Karpas-422 (cell line): ENCODE data around the gene RAP2A. TPM values are rescaled to one million over a fixed set of nuclear protein-coding genes. Genes with fewer than 3 reads are reported as not detected.

ENCODE experiments used
- DNase-seq: peaks from one replicate; pipeline ENCODE4 v3.0.0-alpha.2; 2015
- H2AFZ ChIP-seq: fragments of 200-600 bp; sonication (generic); 2 replicates; pipeline ENCODE4 v1.6.1; 2014; ENCODE audit warnings: antibody characterized with exemption, low read length, mixed read lengths
- H3K27ac ChIP-seq: fragments of 200-600 bp; sonication (generic); 2 replicates; pipeline ENCODE4 v1.5.1; 2014; ENCODE audit warnings: mild to moderate bottlenecking, low read length, moderate library complexity
- H3K27me3 ChIP-seq: fragments of 200-600 bp; sonication (generic); 2 replicates; pipeline ENCODE4 v1.6.1; 2014; ENCODE audit warnings: low read length, mixed read lengths
- H3K36me3 ChIP-seq: fragments of 200-600 bp; sonication (generic); 2 replicates; pipeline ENCODE4 v1.6.1; 2014; ENCODE audit warnings: low read length, mixed read lengths; ENCODE audit not compliant: insufficient read depth
- H3K4me1 ChIP-seq: fragments of 200-600 bp; sonication (generic); 2 replicates; pipeline ENCODE4 v1.6.1; 2014; ENCODE audit warnings: mild to moderate bottlenecking, low read length, mixed read lengths
- H3K4me2 ChIP-seq: fragments of 200-600 bp; sonication (generic); 2 replicates; pipeline ENCODE4 v1.6.1; 2014; ENCODE audit warnings: low read length, low read depth, mild to moderate bottlenecking; ENCODE audit not compliant: poor library complexity, severe bottlenecking
- H3K4me3 ChIP-seq: fragments of 200-600 bp; sonication (generic); 2 replicates; pipeline ENCODE4 v1.5.1; 2014; ENCODE audit warnings: mild to moderate bottlenecking, antibody characterized with exemption, low read length, mixed read lengths
- H3K79me2 ChIP-seq: fragments of 200-600 bp; sonication (generic); 2 replicates; pipeline ENCODE4 v1.6.1; 2014; ENCODE audit warnings: mild to moderate bottlenecking, low read length, mixed read lengths
- H3K9ac ChIP-seq: fragments of 200-600 bp; sonication (generic); 2 replicates; pipeline ENCODE4 v1.6.0; 2014; ENCODE audit warnings: low read length
- H3K9me2 ChIP-seq: fragments of 200-600 bp; sonication (generic), shearing (Covaris generic); replicated peaks from 2 replicates; pipeline ENCODE4 v1.6.0; 2014; ENCODE audit warnings: mild to moderate bottlenecking, low read length, moderate library complexity; ENCODE audit not compliant: insufficient read depth
- H3K9me3 ChIP-seq: fragments of 300-700, 200-600 bp; sonication (generic); 2 replicates; pipeline ENCODE4 v1.6.1; 2014; ENCODE audit warnings: low read length, mixed read lengths
- H4K20me1 ChIP-seq: fragments of 200-600 bp; sonication (generic); 2 replicates; pipeline ENCODE4 v1.6.1; 2014; ENCODE audit warnings: mild to moderate bottlenecking, antibody characterized with exemption, low read length, low read depth; ENCODE audit not compliant: insufficient read depth
- total RNA-seq: library from RNA; depleted of rRNA; stranded (reverse); fragments of >200 nt; shearing (Covaris generic); gene quantifications from 2 replicates; pipeline ENCODE4 v1.2.3, GENCODE V29; 2014; ENCODE audit warnings: low replicate concordance; rRNA removed

Gene RAP2A
- total RNA-seq, result 29.1 and 47.9 TPM in 2 replicates

GRCh38 chr13:97433727-97434396, at the start of gene RAP2A:
TSS of gene RAP2A (plus strand) at chr13:97434169. CDS start at chr13:97434471, 302 bp downstream.
- H3K27me3 ChIP-seq, result no peaks in the 10 kb centered on the region
- peak within 1 kb of the TSS; percentile 95 for H2AFZ ChIP-seq
- peaks cover 47% of the 10 kb centered on the region for H3K4me1 ChIP-seq
- DNase-seq, result peak; percentile 95
- H3K4me2 ChIP-seq, result peak within 1 kb of the TSS; percentile 99
- H3K9me3 ChIP-seq, result no peaks in the 10 kb centered on the region
- H3K9ac ChIP-seq, result peak within 1 kb of the TSS; percentile 98
- H3K27ac ChIP-seq, result peak within 1 kb of the TSS; percentile 88
- no peaks in the 10 kb centered on the region for H3K9me2 ChIP-seq
- H4K20me1 ChIP-seq, result 0 out of 2 replicates have a peak, but pooled peaks cover 3% of the 10 kb centered on the region
- H3K4me3 ChIP-seq, result peak within 1 kb of the TSS; percentile 87
- peaks cover 45% of the 10 kb centered on the region for H3K79me2 ChIP-seq
- peaks cover 17% of the 10 kb centered on the region for H3K36me3 ChIP-seq

DNA sequence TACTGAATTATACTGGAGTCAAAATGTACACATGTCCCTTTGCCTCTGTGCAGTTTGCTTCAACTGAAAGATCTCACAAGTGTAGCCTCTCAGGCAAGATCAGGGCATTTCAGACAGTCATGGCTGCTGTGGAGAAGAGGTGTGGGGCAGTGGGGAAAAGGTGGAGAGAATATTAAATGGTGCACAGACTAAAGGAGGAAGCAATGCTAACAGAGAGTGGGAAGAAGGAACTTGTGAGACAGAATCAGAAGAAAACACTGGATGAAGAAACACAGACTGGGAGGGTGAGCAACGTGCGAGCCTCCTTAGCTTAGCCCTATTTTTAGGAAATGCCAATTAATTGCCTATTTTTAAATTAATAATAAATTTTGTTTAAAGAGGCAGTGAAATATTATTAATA, 49.6 kb upstream of the RAP2A start:
- H3K4me2 ChIP-seq, result no peak overlapping the region
- H2AFZ ChIP-seq, result no peak overlapping the region
- H3K9me2 ChIP-seq, result no peaks in the 10 kb centered on the region
- H3K4me3 ChIP-seq, result no peak overlapping the region
- H3K9me3 ChIP-seq, result no peaks in the 10 kb centered on the region
- no peak overlapping the region for H3K9ac ChIP-seq
- H4K20me1 ChIP-seq, result no peaks in the 10 kb centered on the region
- H3K27ac ChIP-seq, result no peak overlapping the region
- H3K36me3 ChIP-seq, result no peaks in the 10 kb centered on the region
- DNase-seq, result no peak
- no peaks in the 10 kb centered on the region for H3K4me1 ChIP-seq
- H3K27me3 ChIP-seq, result no peaks in the 10 kb centered on the region
- H3K79me2 ChIP-seq, result no peaks in the 10 kb centered on the region

DNA sequence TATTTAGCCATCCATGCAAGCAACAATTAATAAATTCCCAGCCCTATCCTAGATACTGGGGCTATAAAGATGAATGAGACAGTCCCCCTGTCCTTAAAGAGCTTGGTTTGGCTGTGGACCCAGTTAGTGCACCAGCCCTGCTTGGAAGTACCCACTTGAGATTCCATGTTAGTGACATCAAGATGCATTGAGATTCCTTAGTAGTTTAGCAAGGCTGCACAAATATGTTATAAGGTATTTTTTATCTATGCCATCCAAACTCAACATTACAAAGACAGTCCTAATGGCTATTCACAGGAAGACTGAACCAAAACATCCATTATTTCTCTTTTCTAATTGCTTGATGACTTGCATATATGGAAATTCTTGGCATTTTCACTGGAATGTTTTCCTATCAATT, 48.8 kb upstream of the RAP2A start:
- Histone ChIP-seq H3K79me2 (no peaks in the 10 kb centered on the region), H3K9me2 (no peaks in the 10 kb centered on the region), H3K27me3 (no peaks in the 10 kb centered on the region), H3K27ac (no peak overlapping the region), H2AFZ (no peak overlapping the region), H3K36me3 (no peaks in the 10 kb centered on the region), H3K9ac (no peak overlapping the region), H3K4me1 (no peaks in the 10 kb centered on the region), H3K4me3 (no peak overlapping the region), H3K9me3 (no peaks in the 10 kb centered on the region), H4K20me1 (no peaks in the 10 kb centered on the region), H3K4me2 (no peak overlapping the region)
- DNase-seq, result no peak

GRCh38 chr13:97385854-97386253, 48.1 kb upstream of the RAP2A start:
- Histone ChIP-seq H3K27me3 (no peaks in the 10 kb centered on the region), H4K20me1 (no peaks in the 10 kb centered on the region), H3K9me2 (no peaks in the 10 kb centered on the region), H3K36me3 (no peaks in the 10 kb centered on the region), H2AFZ (no peak overlapping the region), H3K4me3 (no peak overlapping the region), H3K4me1 (no peaks in the 10 kb centered on the region), H3K79me2 (no peaks in the 10 kb centered on the region), H3K9me3 (no peaks in the 10 kb centered on the region), H3K27ac (no peak overlapping the region), H3K9ac (no peak overlapping the region), H3K4me2 (no peak overlapping the region)
- DNase-seq, result no peak

- no peaks in the 10 kb centered on the region for H4K20me1 ChIP-seq
- no peak overlapping the region for H3K9ac ChIP-seq
- H3K27ac ChIP-seq, result no peak overlapping the region
- no peaks in the 10 kb centered on the region for H3K9me3 ChIP-seq
- no peaks in the 10 kb centered on the region for H3K9me2 ChIP-seq
- no peaks in the 10 kb centered on the region for H3K79me2 ChIP-seq
- no peak overlapping the region for H3K4me3 ChIP-seq
- no peak for DNase-seq
- no peak overlapping the region for H3K4me2 ChIP-seq
- no peaks in the 10 kb centered on the region for H3K27me3 ChIP-seq
- H3K4me1 ChIP-seq, result no peaks in the 10 kb centered on the region
- H2AFZ ChIP-seq, result no peak overlapping the region
- no peaks in the 10 kb centered on the region for H3K36me3 ChIP-seq
Observed at GRCh38 chr13:97386801-97387484, 47.0 kb upstream of the RAP2A start.

DNA sequence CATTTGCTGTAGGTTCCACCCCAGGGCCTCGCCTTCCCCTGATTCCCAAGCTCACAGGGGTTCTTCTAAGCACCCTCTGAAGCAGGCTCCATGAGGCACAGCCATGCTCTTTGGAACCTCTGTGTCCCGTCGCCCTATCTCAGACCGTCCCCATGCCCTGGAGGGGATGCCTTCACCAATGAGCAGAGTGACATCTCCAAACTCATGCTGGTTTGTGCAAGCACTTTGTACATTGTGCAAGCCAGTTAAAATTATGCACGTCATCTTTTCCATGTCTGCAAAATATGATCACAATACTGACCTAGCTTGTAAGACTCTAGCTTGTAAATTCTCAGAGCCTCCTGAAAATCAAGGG, 46.5 kb upstream of the RAP2A start:
- H3K27ac ChIP-seq, result no peak overlapping the region
- H3K79me2 ChIP-seq, result no peaks in the 10 kb centered on the region
- H3K9me2 ChIP-seq, result no peaks in the 10 kb centered on the region
- no peak overlapping the region for H3K4me3 ChIP-seq
- no peaks in the 10 kb centered on the region for H3K27me3 ChIP-seq
- no peak overlapping the region for H3K9ac ChIP-seq
- H4K20me1 ChIP-seq, result no peaks in the 10 kb centered on the region
- no peak overlapping the region for H2AFZ ChIP-seq
- no peaks in the 10 kb centered on the region for H3K36me3 ChIP-seq
- no peak for DNase-seq
- no peak overlapping the region for H3K4me2 ChIP-seq
- no peaks in the 10 kb centered on the region for H3K9me3 ChIP-seq
- H3K4me1 ChIP-seq, result no peaks in the 10 kb centered on the region

- no peak overlapping the region for H2AFZ ChIP-seq
- H3K4me3 ChIP-seq, result no peak overlapping the region
- H3K79me2 ChIP-seq, result no peaks in the 10 kb centered on the region
- no peaks in the 10 kb centered on the region for H3K36me3 ChIP-seq
- H3K4me2 ChIP-seq, result no peak overlapping the region
- H3K9me3 ChIP-seq, result no peaks in the 10 kb centered on the region
- no peak for DNase-seq
- H3K9me2 ChIP-seq, result no peaks in the 10 kb centered on the region
- H3K4me1 ChIP-seq, result no peaks in the 10 kb centered on the region
- H3K9ac ChIP-seq, result no peak overlapping the region
- no peaks in the 10 kb centered on the region for H4K20me1 ChIP-seq
- H3K27ac ChIP-seq, result no peak overlapping the region
- no peaks in the 10 kb centered on the region for H3K27me3 ChIP-seq
Observed at GRCh38 chr13:97387890-97388289, 46.1 kb upstream of the RAP2A start.

DNA sequence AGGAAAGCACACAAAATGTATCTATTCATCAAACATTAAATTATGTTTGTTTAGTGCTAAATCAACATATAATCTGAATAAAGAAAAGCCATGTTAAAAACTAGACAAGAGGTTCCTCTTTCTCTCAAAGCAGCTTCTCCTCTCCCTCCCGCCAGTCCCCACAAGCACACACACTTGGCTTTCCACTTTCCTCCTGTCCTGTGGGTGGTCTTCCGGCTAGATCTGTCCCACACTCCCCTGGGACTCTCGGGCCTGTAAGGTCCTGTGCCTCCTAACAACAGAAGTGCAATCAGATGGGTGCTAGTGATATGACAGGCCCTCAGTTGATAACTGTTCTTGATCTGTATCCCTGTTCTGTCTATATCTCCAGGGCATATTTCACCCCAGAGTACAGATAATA, 45.6 kb upstream of the RAP2A start:
- DNase-seq, result no peak
- Histone ChIP-seq H3K4me3 (no peak overlapping the region), H3K79me2 (no peaks in the 10 kb centered on the region), H3K9me2 (no peaks in the 10 kb centered on the region), H3K9me3 (no peaks in the 10 kb centered on the region), H4K20me1 (no peaks in the 10 kb centered on the region), H3K27me3 (no peaks in the 10 kb centered on the region), H3K36me3 (no peaks in the 10 kb centered on the region), H3K9ac (no peak overlapping the region), H3K27ac (no peak overlapping the region), H2AFZ (no peak overlapping the region), H3K4me2 (no peak overlapping the region), H3K4me1 (no peaks in the 10 kb centered on the region)
